Mesothelial cell of epicardium (in vitro differentiated cells): ENCODE measurements around the gene SRCIN1. TPM values are rescaled to one million over a fixed set of nuclear protein-coding genes. Genes with fewer than 3 reads are reported as not detected.
"Not testable (repeated sequence)": the region's sequence is repeated elsewhere in the genome, so short reads cannot be mapped to it uniquely, and the experiment has no call there.

Experiments used
- DNase-seq, 2 experiments: peaks; one replicate each; pipeline ENCODE4 v3.0.0; 2021; ENCODE audit warnings: low spot score in 2 of 2; ENCODE audit not compliant: unreplicated experiment in 2 of 2
- H3K27ac Mint-ChIP-seq: 2 replicates; pipeline ENCODE4 v1.8.0; 2021; ENCODE audit warnings: mixed read lengths
- H3K27me3 Mint-ChIP-seq: 2 replicates; pipeline ENCODE4 v1.8.0; 2021; ENCODE audit warnings: low read depth, mixed read lengths
- H3K36me3 Mint-ChIP-seq: 2 replicates; pipeline ENCODE4 v1.8.0; 2021; ENCODE audit warnings: mixed read lengths
- H3K4me1 Mint-ChIP-seq: 2 replicates; pipeline ENCODE4 v1.8.0; 2021; ENCODE audit warnings: mixed read lengths
- H3K4me3 Mint-ChIP-seq: 2 replicates; pipeline ENCODE4 v1.8.0; 2021; ENCODE audit warnings: mild to moderate bottlenecking, moderate library complexity, mixed read lengths
- H3K9me3 Mint-ChIP-seq: 2 replicates; pipeline ENCODE4 v1.8.0; 2021; ENCODE audit warnings: mixed read lengths
- total RNA-seq: library from RNA; stranded (reverse); gene quantifications from 3 replicates; pipeline ENCODE4 v1.2.1, GENCODE V29; 2021
- TF ChIP-seq, protein P1 (sequence below): fragments of 200-600 bp; sonication (generic); IDR thresholded peaks from one replicate; pipeline ENCODE4 v1.5.0; 2021; ENCODE audit warnings: antibody characterized with exemption; ENCODE audit not compliant: unreplicated experiment

Gene SRCIN1
- total RNA-seq, 1 donor from 2014 or later = 19.4 TPM

DNA sequence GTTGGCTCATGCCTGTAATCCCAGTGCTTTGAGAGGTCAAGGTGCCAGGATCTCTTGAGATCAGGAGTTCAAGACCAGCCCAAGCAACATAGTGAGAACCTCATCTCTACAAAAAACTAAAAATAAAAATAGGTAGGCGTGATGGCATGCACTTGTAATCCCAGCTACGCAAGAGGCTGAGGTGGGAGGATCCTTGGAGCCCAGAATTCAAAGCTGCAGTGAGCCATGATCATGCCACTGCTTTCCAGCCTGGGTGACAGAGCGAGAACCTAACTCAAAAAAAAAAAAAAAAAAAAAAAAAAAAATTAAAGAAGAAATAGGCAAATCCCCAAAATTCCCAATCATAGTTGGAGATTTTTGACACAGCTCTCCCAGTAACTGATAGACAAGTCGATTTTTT lies 32.2 kb upstream of the SRCIN1 start:
- DNase-seq = no peak
- H3K9me3 Mint-ChIP-seq = no peaks in the 10 kb centered on the region

DNA sequence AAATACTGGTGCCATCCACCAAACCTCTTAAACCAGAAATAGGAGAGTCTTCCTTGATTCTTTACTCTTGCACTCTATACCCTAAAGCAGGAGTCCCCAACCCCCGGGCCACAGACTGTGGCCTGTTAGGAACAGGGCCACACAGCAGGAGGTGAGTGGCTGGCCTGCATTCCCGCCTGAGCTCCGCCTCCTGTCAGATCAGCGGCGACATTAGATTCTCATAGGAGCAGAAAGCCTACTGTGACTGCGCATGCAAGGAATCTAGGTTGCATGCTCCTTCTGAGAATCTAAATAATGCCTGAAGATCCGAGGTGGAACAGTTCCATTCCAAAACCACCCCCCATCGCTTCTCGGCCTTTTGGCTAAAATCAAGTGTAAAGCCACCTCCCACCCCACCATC lies 30.3 kb upstream of the SRCIN1 start:
- Mint-ChIP-seq H3K9me3 (no peaks in the 10 kb centered on the region), H3K27me3 (no peaks in the 10 kb centered on the region), H3K4me3 (no peak overlapping the region), H3K36me3 (no peaks in the 10 kb centered on the region), H3K4me1 (peaks cover 1% of the 10 kb centered on the region), H3K27ac (no peak overlapping the region)
- TF ChIP-seq, protein P1, sequence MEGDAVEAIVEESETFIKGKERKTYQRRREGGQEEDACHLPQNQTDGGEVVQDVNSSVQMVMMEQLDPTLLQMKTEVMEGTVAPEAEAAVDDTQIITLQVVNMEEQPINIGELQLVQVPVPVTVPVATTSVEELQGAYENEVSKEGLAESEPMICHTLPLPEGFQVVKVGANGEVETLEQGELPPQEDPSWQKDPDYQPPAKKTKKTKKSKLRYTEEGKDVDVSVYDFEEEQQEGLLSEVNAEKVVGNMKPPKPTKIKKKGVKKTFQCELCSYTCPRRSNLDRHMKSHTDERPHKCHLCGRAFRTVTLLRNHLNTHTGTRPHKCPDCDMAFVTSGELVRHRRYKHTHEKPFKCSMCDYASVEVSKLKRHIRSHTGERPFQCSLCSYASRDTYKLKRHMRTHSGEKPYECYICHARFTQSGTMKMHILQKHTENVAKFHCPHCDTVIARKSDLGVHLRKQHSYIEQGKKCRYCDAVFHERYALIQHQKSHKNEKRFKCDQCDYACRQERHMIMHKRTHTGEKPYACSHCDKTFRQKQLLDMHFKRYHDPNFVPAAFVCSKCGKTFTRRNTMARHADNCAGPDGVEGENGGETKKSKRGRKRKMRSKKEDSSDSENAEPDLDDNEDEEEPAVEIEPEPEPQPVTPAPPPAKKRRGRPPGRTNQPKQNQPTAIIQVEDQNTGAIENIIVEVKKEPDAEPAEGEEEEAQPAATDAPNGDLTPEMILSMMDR = no peak
- no peak for DNase-seq

More for the DNA sequence above, 32.2 kb upstream of the SRCIN1 start:
- Mint-ChIP-seq H3K27me3 (no peaks in the 10 kb centered on the region), H3K27ac (no peak overlapping the region), H3K36me3 (no peaks in the 10 kb centered on the region), H3K4me1 (peaks cover 1% of the 10 kb centered on the region), H3K4me3 (no peak overlapping the region)
- TF ChIP-seq, protein P1 = no peak

DNA sequence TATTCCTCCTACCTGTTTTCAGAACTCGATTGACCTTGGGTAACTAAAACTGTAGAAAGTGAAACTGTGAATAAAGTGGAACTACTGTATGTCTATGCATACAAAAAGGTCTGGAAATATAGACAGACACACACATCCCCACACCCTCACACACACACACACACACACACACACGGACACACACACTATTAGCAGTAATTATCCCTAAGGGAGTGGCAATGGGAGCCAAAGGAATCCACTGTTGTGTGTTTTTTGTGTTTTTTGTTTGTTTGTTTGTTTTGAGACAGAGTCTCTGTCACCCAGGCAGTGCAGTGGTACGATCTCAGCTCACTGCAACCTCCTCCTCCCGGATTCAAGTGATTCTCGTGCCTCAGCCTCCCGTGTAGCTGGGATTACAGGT lies 26.6 kb upstream of the SRCIN1 start:
- TF ChIP-seq, protein P1 = no peak
- Mint-ChIP-seq H3K9me3 (no peaks in the 10 kb centered on the region), H3K4me3 (no peak overlapping the region), H3K27ac (no peak overlapping the region), H3K4me1 (peaks cover 1% of the 10 kb centered on the region), H3K27me3 (no peaks in the 10 kb centered on the region), H3K36me3 (no peaks in the 10 kb centered on the region)
- no peak for DNase-seq

DNA sequence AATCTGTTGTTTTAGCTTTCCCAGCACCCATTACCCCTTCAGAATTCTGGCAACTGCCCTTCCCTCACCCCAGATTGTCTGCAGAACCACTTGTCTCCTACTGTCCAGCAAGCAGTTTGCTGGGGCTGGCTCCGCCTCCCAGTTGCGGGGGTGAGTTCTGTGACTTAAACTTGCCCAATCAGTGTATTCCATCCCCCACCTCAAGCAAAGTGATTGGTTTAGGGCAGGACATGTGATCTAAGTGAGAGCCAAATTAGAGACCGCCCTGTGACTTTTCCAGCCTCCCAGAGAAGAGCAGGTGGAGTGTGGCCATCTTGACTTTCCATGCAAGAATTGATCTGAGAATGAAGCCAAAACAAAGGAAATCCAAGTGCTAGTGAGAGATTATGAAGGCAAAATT lies 22.7 kb upstream of the SRCIN1 start:
- DNase-seq = no peak
- Mint-ChIP-seq H3K27ac (no peak overlapping the region), H3K36me3 (no peaks in the 10 kb centered on the region), H3K4me1 (peaks cover 4% of the 10 kb centered on the region), H3K4me3 (no peak overlapping the region), H3K27me3 (peaks cover 8% of the 10 kb centered on the region), H3K9me3 (no peaks in the 10 kb centered on the region)
- TF ChIP-seq, protein P1 = no peak

DNA sequence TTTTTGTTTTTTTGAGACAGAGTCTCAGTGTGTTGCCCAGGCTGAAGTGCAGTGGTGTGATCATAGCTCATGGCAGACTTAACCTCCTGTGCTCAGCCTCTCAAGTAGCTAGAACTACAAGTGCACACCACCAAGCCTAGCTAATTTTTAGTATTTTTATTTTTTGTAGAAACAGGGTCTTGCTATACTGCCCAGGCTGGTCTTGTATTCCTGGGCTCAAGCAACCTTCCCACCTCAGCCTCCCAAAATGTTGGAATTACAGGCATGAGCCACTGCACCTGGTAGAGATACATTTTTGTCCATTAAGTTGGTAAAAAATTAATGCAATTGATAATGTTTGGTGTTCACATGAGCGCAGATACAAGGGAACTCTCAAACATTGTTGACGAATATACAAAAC lies 22.2 kb upstream of the SRCIN1 start:
- Mint-ChIP-seq H3K4me3 (no peak overlapping the region), H3K27ac (no peak overlapping the region), H3K4me1 (peaks cover 4% of the 10 kb centered on the region), H3K9me3 (no peaks in the 10 kb centered on the region), H3K27me3 (peaks cover 8% of the 10 kb centered on the region), H3K36me3 (no peaks in the 10 kb centered on the region)
- TF ChIP-seq, protein P1 = no peak
- no peak for DNase-seq

DNA sequence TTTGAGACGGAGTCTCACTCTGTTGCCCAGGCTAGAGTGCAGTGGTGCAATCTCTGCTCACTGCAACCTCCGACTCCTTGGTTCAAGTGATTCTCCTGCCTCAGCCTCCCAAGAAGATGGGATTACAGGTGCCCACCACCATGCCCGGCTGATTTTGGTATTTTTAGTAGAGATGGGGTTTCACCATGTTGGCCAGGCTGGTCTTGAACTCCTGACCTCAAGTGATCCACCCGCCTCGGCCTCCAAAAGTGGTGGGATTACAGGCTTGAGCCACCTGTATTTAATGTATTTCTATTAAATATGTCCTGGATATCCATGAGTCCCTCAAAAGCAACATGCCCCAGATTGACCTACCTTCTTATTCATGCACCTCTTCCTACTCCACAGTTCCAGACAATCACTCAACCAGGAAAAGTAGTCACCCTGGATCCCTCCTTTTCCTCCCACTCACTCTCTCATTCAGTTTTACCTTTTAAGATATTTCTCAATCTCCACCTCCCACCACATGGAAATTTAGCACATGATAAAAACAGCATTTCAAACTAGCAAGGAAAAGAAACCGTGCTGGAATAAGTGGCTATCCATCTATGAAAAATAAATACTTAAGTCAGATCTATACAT lies 21.0 kb upstream of the SRCIN1 start:
- not testable (repeated sequence) for H3K9me3 Mint-ChIP-seq, DNase-seq, H3K27me3 Mint-ChIP-seq, H3K36me3 Mint-ChIP-seq, H3K4me3 Mint-ChIP-seq, H3K4me1 Mint-ChIP-seq, H3K27ac Mint-ChIP-seq
